Thyroid gland (tissue), 4 donors: ENCODE measurements around the gene CTDSP2.

Source experiments
- CTCF ChIP-seq, 6 experiments: fragments of 200-600 bp in 3 of 6; fragments of 450-650 bp in 3 of 6; sonication (generic) in 3 of 6; IDR thresholded peaks; one replicate each; pipeline ENCODE4 v1.5.1; 2016 to 2019; ENCODE audit warnings: antibody characterized with exemption in 6 of 6, mild to moderate bottlenecking in 2 of 6, inconsistent platforms in 1 of 6, moderate library complexity in 1 of 6
- POLR2A ChIP-seq, 2 donors: fragments of 450-650 bp; IDR thresholded peaks; one replicate each; pipeline ENCODE4 v1.6.1; 2017; ENCODE audit warnings: antibody characterized with exemption in 2 of 2, mild to moderate bottlenecking in 2 of 2, moderate library complexity in 1 of 2

GRCh38 chr12:57783861-57784260 lies 62.7 kb downstream of the CTDSP2 start:
- no peak for TF ChIP-seq CTCF (IDR thresholded peaks at IDR 0.05)
- TF ChIP-seq POLR2A (IDR thresholded peaks at IDR 0.05), result no peak
